GM18907 (cell line): Measurements from ENCODE around the gene RGS3.

Source experiments
- ATAC-seq: cut with Tn5 transposase; IDR thresholded peaks from one replicate; pipeline ENCODE4 v1.9.1; 2021; ENCODE audit warnings: mild to moderate bottlenecking, moderate library complexity; ENCODE audit not compliant: unreplicated experiment

The RGS3 gene

GRCh38 chr9:113509463-113509862 lies 45.9 kb downstream of the RGS3 start:
- ATAC-seq: no peak

DNA sequence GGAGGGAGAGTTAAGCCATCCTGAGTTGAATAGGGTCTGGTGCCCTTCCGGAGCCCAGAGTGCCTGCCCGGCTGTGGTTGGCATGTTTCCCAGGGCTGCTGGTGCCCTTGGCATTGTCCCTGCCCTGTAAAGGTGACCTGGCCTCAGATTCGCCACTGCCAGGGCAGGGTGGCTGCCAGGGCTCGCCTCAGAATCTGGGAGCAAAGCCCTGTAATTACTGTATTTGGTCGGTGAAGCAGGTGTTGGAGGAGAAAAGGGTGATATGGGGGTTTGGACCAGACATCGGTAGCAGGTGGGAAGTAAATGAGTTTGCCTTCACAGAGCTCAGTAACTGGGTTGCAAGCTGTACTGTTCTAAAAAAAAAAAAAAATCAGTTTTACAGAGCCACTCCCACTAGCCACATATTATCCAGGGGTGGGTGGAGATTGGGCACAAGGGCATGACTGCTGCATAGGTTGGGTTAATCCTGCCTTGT lies 47.6 kb downstream of the RGS3 start:
- ATAC-seq: no peak

DNA sequence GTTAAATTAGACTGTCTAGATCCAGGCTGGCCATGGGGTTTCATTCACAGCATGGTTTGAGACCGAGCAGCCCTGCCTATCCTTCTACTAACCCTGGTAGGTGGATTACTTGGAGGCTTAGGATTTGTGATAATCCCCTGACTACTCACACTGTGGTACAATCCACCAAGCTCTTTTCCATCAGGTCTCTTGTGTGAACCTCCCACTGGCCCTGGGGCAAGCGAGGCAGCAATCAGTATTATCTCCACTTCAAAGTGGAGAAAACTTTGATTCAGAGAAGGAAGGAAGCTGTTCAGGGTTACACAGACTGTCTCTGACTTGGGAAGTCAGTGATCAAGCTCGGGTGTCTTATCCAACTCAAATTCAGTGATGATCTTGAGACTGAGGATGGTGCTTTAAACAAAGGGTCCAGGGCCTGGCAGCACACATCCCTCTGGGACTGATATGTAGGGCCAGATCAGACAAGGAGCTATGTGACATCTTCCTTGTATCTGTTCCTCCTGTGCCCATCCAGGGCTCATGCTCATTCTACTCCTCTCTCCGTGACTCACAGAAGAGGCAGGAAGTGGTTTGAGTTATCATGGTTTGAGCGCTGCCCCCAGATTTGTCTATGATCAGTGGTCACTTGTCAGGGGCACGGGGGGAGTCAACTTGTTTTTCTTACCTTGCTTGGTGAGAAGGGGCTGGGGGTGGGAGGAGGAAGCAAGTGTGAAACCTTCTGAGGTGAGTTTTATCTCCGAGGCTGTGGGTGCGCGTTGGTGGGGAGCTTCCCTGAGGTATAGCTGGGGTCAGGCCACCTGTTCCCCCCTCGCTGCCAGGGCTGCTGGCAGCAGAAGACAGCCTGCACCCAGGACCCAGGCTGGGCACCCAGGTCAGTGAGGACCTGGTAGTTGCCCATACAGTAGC lies 48.6 kb downstream of the RGS3 start:
- ATAC-seq: peak; percentile 54

GRCh38 chr9:113513111-113513510 lies 49.6 kb downstream of the RGS3 start:
- ATAC-seq: no peak

- ATAC-seq: no peak
These were observed 50.0 kb downstream of the RGS3 start for GRCh38 chr9:113513536-113513935.

- no peak for ATAC-seq
These were observed 50.5 kb downstream of the RGS3 start for GRCh38 chr9:113514061-113514460.

- ATAC-seq: no peak
These were observed 51.2 kb downstream of the RGS3 start for GRCh38 chr9:113514748-113515147.

DNA sequence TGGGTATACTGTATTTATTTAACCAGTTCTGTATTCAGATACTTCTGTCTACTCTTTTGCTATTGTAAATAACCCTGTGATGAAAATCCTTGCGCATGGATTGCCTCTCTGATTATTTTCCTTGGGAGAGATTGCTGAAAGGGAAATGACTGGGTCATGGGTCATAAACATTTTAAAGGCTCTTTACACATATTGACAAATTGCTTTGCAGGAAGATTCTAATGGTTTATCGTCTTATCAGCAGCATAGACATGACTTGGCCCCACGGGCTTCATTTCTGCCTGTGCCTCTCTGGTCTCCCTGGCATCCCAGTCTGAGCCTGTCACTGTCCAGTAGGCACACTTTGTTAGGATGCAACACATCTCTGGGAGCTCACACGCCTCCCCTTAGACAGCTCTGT lies 52.3 kb downstream of the RGS3 start:
- no peak for ATAC-seq

- peak; percentile 95 for ATAC-seq
These were observed 53.5 kb downstream of the RGS3 start for GRCh38 chr9:113516840-113517577.

DNA sequence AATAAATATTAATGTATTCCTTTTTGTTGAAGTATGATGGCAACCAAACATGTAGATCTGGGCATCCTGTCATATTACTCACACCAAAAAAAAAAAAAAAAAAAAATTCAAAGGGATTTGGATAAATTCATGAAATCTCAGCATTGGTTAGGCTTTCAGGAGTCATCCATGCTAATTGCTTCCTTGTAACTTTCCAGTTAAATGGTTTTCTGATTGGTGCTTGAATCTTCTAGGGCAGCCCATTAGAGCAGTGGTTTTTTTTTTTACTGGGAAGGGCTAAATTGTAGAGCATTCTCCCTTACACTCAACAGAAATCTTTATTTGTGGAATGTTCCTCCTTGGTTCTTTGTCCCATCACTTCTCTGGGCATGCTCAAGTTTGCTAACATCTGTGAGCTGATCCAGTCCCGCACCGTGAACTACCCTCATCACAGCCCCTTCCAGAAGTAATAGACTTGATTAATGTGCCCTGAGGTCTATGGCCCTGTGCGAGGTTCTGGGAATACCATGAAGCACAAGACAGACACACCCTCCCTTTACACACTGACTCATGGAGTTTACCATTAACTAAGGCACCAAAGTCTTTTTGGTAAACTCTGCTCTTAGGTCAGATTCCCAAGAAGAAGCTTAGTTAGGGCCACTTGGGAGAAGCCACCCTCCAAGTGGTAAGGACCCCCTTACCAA lies 56.0 kb downstream of the RGS3 start:
- no peak for ATAC-seq

DNA sequence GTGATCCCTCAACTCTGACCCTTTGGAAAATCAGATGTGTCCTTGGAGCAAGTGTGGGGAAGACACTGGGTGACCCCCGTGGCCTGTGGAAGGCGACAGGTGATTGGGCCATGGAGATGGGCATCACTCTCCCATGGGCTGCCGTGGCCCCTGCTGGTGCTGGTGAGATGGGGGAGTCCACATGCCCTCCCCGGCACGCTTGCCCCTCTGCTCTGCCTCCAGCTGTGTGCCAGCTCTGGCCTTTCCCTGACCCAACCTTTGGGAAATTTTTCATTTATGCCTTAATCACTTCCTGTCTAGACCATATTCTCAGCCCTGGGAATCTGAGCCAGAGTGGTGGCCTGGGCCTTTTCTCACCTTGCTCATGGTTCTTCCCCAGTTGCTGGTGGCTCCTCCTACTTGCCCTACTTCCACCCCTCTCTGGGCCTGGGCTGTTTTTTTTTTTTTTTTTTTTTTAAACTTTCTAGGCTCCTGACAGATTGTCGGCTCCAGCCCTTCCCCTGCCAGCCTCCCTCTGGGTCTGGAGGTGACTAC lies 56.6 kb downstream of the RGS3 start:
- ATAC-seq: no peak

GRCh38 chr9:113521693-113522255 lies 58.2 kb downstream of the RGS3 start:
- ATAC-seq: no peak

DNA sequence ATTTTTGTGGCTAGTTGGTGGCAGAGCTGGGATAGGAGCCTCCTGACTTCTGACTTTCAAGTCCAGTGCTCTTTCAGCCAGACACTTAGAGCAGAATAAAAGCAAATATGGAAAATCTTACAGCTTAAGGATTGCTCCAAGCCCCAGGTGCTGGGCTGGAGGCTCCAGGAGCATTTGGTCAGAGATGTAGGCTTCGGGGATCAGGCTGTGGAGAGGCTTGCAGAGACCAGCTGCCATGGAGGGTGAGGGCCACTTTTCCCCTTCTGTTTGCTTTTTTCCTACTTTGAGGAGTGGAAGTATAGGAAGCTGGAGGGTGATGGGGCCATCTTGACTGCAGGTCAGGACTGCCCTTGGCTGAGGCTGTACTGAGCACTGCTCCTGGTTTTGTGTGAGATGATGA lies 58.9 kb downstream of the RGS3 start:
- no peak for ATAC-seq

DNA sequence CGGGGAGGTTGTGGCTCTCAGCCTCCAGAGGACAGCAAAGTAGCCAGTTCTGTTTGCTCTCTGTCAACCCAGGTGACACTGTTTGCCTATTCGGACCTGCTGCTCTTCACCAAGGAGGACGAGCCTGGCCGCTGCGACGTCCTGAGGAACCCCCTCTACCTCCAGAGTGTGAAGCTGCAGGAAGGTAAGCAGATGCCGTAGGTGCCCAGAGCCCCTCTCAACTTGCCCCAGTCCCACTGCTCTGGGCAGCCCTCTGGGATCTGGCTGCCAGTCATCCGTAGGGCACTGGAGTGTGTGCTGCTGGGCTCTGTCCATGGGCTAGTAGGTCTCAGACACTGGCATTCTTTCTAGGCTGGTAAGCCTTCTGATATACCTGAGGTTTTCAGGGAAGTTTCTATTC lies 59.3 kb downstream of the RGS3 start:
- no peak for ATAC-seq

- ATAC-seq: peak; percentile 93
These were observed 60.1 kb downstream of the RGS3 start for GRCh38 chr9:113523421-113524141.

DNA sequence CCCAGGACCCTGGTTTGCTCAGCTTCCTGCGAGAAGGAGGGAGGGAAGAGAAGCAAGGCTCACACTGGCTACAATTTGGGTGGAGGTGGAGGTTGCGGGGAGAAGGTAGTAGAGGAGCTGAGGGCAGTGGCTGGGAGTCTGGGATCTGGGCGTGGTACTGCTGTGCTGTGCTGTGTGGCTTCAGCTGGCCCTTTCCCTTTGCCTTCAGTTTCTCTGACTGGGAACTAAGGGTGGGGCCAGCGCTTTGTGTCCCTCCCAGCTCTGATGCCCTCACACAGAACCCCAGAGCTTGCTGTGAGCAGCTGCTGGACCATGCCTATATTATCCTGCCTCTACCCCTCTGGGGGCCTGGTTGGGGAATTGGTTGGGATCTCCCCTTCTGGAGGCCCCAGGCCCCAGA lies 60.9 kb downstream of the RGS3 start:
- ATAC-seq: no peak

DNA sequence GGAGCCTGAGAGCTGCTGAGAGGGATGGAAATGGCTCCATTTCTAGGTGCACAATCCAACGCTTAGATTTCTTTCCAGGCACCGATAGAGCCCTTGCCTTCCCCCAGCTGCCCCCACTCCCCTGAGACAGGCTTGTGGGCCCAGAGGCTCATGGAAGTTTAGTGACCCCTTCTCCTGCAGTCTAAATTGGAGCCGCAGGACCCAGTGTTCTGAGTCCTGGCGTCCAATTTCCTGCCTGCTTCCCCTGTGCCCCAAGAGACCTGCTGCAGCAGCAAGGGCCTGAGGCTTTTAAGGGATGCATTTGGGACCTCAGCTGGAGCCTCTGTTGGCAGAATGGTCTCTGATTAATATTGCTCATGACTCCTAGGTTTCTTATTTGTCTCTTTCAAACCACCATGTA lies 61.7 kb downstream of the RGS3 start:
- no peak for ATAC-seq

DNA sequence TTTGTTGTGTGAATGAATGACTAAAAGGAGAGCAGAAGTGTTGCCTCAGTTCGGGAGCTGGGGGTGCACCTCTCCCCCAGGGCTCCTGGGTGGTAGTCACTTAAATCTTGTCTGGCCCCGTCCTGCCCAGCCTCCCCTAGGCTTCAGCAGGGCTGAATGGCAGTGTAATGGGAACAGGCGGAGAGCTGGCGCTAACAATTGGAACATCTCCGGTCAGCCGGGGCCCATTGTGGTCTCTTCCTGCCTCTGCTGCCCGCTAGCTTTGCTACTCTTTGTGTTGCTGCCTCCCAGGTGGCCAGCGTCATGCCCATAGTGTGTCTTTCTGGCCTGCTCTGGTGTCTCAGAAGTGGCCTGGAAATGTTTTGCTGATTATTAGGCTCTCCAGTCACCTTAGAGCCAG lies 62.3 kb downstream of the RGS3 start:
- ATAC-seq: no peak

- ATAC-seq: no peak
These were observed 62.8 kb downstream of the RGS3 start for GRCh38 chr9:113526231-113526746.

DNA sequence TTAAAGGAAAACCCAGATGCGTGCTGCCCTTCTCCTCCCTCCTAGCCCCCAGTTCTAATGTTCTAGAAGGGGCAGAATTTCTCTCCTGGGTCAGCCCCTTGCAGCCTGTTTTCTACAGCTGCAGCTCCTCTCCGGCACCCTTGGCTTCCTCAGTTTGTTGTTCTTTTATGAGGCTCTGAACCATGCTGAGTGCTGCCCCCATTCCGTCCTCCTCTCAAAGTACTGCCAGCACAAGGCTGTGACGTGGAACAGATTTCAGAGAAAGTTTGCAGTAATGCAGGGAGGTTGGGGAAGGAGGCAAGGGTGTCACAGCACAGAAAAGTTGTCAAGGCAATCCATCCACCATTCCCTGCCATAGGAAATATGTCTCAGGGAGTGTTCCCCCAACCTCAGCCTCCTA lies 63.3 kb downstream of the RGS3 start:
- no peak for ATAC-seq
